Neural cell (in vitro differentiated cells): Measurements from ENCODE around the gene IRF2BP2.

Source experiments
- CTCF ChIP-seq: fragments of 450-650 bp; IDR thresholded peaks from 2 replicates; pipeline ENCODE4 v1.5.1; 2014; ENCODE audit warnings: antibody characterized with exemption, mild to moderate bottlenecking, moderate library complexity; ENCODE audit not compliant: poor library complexity, severe bottlenecking
- EP300 ChIP-seq: fragments of 450-650 bp; conservative IDR thresholded peaks from 2 replicates; pipeline ENCODE4 v1.6.1; 2014; ENCODE audit warnings: antibody characterized with exemption, mild to moderate bottlenecking, moderate library complexity; ENCODE audit not compliant: poor library complexity, severe bottlenecking
- EZH2 ChIP-seq: fragments of 200-600, 300-800 bp; shearing (Covaris generic), sonication (generic); IDR thresholded peaks from 2 replicates; pipeline ENCODE4 v1.6.1; 2014; ENCODE audit warnings: antibody characterized with exemption, low read length, borderline replicate concordance, mild to moderate bottlenecking; ENCODE audit not compliant: insufficient read depth, poor library complexity, severe bottlenecking
- MXI1 ChIP-seq: fragments of 450-650 bp; conservative IDR thresholded peaks from 2 replicates; pipeline ENCODE4 v1.6.1; 2014; ENCODE audit warnings: antibody characterized with exemption, mild to moderate bottlenecking; ENCODE audit not compliant: poor library complexity, severe bottlenecking
- POLR2AphosphoS5 ChIP-seq: IDR thresholded peaks from 2 replicates; pipeline ENCODE4 v1.6.1; 2012
- RAD21 ChIP-seq: fragments of 450-650 bp; conservative IDR thresholded peaks from 2 replicates; pipeline ENCODE4 v1.6.1; 2014; ENCODE audit warnings: antibody characterized with exemption, mild to moderate bottlenecking, moderate library complexity
- REST ChIP-seq: IDR thresholded peaks from 2 replicates; pipeline ENCODE4 v1.6.1; 2012; ENCODE audit warnings: borderline replicate concordance
- SMC3 ChIP-seq: fragments of 450-650 bp; conservative IDR thresholded peaks from 2 replicates; pipeline ENCODE4 v1.6.1; 2014; ENCODE audit warnings: antibody characterized with exemption, mild to moderate bottlenecking, moderate library complexity; ENCODE audit not compliant: poor library complexity
- TAF1 ChIP-seq: IDR thresholded peaks from 2 replicates; pipeline ENCODE4 v1.6.1; 2012; ENCODE audit warnings: low read depth

DNA sequence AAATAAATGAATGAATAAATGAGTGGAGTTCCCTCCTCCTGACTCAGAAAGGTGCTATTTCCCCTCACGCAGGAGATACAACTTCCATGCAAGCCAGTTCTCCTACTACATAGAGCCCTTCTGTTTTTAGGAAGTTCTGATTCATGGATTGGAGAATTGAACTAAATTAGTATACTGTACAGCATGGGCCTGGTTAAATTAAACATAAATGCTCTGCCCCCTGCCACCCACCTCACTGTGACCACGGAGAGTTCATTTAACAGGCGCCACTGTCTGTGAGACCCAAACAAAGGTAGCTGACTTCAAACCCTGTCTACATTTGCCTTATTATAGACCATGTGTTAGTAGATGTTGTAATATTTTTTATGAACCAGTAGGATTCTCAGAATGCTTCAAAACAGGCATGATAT, 9.1 kb upstream of the IRF2BP2 start:
- no peak for TF ChIP-seq CTCF
- TF ChIP-seq EZH2, result no peak
- no peak for TF ChIP-seq POLR2AphosphoS5
- TF ChIP-seq MXI1, result no peak
- no peak for TF ChIP-seq TAF1
- no peak for TF ChIP-seq EP300
- TF ChIP-seq RAD21, result no peak
- TF ChIP-seq REST, result no peak
- no peak for TF ChIP-seq SMC3
